Smooth muscle cell (in vitro differentiated cells): ENCODE data around the gene FGFRL1. TPM values are rescaled to one million over a fixed set of nuclear protein-coding genes. Genes with fewer than 3 reads are reported as not detected.

ENCODE experiments used
- DNase-seq: peaks from one replicate; lab custom pipeline; 2025; ENCODE audit not compliant: unreplicated experiment; lab: John Stamatoyannopoulos, UW
- H2AFZ ChIP-seq: fragments of 200-600 bp; sonication (generic); 2 replicates; pipeline ENCODE4 v1.6.0; 2016; ENCODE audit warnings: antibody characterized with exemption, low read depth, mild to moderate bottlenecking
- H3F3A ChIP-seq: fragments of 200-600 bp; sonication (generic); 2 replicates; pipeline ENCODE4 v1.6.0; 2017; ENCODE audit warnings: antibody characterized with exemption, low read depth
- H3K27ac ChIP-seq: fragments of 200-600 bp; sonication (generic); 2 replicates; pipeline ENCODE4 v1.5.1; 2016; ENCODE audit warnings: low read depth, mild to moderate bottlenecking
- H3K27me3 ChIP-seq: fragments of 200-600 bp; sonication (generic); 2 replicates; pipeline ENCODE4 v1.6.1; 2016; ENCODE audit warnings: low read depth, mild to moderate bottlenecking
- H3K36me3 ChIP-seq: fragments of 200-600 bp; sonication (generic); 2 replicates; pipeline ENCODE4 v1.5.1; 2016; ENCODE audit warnings: low read depth
- H3K4me1 ChIP-seq: fragments of 200-600 bp; sonication (generic); 2 replicates; pipeline ENCODE4 v1.5.1; 2016; ENCODE audit warnings: low read depth
- H3K4me2 ChIP-seq: fragments of 200-600 bp; sonication (generic); 2 replicates; pipeline ENCODE4 v1.6.0; 2016; ENCODE audit warnings: mild to moderate bottlenecking
- H3K4me3 ChIP-seq: fragments of 200-600 bp; sonication (generic); 2 replicates; pipeline ENCODE4 v1.5.1; 2016; ENCODE audit warnings: mild to moderate bottlenecking
- H3K79me2 ChIP-seq: fragments of 200-600 bp; sonication (generic); 2 replicates; pipeline ENCODE4 v1.6.0; 2016; ENCODE audit warnings: low read depth, mild to moderate bottlenecking
- H3K9ac ChIP-seq: fragments of 200-600 bp; sonication (generic); 2 replicates; pipeline ENCODE4 v1.6.0; 2016; ENCODE audit warnings: low read depth
- H3K9me3 ChIP-seq: fragments of 200-600 bp; sonication (generic); replicated peaks from 2 replicates; pipeline ENCODE4 v1.5.1; 2016; ENCODE audit warnings: low read depth
- H4K20me1 ChIP-seq: fragments of 200-600 bp; sonication (generic); 2 replicates; pipeline ENCODE4 v1.6.0; 2016; ENCODE audit warnings: low read depth
- WGBS: methylation state at CpG from one replicate; pipeline ENCODE4 v1.1.7; 2016; ENCODE audit warnings: low lambda C conversion rate; 5-methylcytosine and 5-hydroxymethylcytosine counted together
- polyA plus RNA-seq: library from polyadenylated mRNA; unstranded; fragments of >200 nt; fragmentation: Nextera tagmentation; extraction: Ambion mirVana; gene quantifications from 2 replicates; pipeline ENCODE4 v1.2.1, GENCODE V29; 2016
- total RNA-seq: library from RNA; depleted of rRNA; stranded (reverse); fragments of >200 nt; gene quantifications from 2 replicates; pipeline ENCODE4 v1.2.3, GENCODE V29; 2014
- TF ChIP-seq, protein P1 (sequence below): fragments of 200-600 bp; sonication (generic); IDR thresholded peaks from 2 replicates; pipeline ENCODE4 v1.5.1; 2017; ENCODE audit warnings: borderline replicate concordance, mild to moderate bottlenecking, antibody characterized with exemption; ENCODE audit not compliant: insufficient read depth, poor library complexity, severe bottlenecking

Gene FGFRL1
- total and polyA plus RNA-seq, 2 experiments from 2014 or later: 16.1 to 30.7 TPM

DNA sequence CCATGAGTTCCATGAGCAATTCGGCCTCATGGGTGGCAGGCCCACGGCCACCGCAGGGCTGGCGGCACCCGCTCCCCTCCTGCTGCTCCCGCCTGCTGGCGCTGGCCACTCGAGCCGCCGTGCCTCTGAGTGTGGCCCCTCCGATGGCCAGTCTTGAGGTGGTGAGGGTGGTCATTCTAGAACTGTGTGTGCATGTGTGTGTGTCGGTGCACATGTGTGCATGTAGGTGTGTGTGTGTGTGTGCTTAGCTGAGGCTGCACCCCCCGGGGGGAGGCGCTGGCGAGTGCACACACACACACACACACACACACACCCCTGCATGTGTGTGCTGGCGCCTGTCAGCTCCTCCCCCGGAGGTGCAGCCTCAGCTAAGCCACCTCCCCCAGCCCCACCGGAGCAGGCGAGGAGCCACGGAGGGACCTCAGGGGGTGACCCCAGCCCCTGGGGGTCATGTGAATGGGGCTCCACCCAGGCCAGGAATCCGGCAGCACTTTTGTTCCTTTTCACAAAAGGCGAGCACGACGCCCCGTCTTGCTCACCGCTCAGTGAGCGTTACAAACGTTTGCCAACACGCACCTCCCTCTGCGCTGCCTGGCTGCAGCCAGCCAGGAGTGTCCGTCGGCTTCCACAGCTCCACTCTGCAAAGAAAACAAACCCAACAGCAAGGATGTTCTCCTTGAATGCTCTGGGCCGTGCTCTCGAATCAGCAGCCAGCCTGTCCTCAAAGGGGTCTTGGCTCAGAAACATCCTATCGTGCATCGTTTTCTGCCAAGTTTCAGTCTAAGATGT lies 29.9 kb downstream of the FGFRL1 start:
- H3K9ac ChIP-seq: no peak overlapping the region
- no peak for DNase-seq
- H3K9me3 ChIP-seq: no peaks in the 10 kb centered on the region
- H3K4me1 ChIP-seq: peaks cover 26% of the 10 kb centered on the region
- 82% methylated on average over 31 of the region's 36 CpGs for WGBS
- no peak overlapping the region for H3K4me3 ChIP-seq
- H3K4me2 ChIP-seq: no peak overlapping the region
- no peaks in the 10 kb centered on the region for H3K79me2 ChIP-seq
- H2AFZ ChIP-seq: no peak overlapping the region
- H3K27ac ChIP-seq: no peak overlapping the region
- no peaks in the 10 kb centered on the region for H4K20me1 ChIP-seq
- TF ChIP-seq, protein P1, sequence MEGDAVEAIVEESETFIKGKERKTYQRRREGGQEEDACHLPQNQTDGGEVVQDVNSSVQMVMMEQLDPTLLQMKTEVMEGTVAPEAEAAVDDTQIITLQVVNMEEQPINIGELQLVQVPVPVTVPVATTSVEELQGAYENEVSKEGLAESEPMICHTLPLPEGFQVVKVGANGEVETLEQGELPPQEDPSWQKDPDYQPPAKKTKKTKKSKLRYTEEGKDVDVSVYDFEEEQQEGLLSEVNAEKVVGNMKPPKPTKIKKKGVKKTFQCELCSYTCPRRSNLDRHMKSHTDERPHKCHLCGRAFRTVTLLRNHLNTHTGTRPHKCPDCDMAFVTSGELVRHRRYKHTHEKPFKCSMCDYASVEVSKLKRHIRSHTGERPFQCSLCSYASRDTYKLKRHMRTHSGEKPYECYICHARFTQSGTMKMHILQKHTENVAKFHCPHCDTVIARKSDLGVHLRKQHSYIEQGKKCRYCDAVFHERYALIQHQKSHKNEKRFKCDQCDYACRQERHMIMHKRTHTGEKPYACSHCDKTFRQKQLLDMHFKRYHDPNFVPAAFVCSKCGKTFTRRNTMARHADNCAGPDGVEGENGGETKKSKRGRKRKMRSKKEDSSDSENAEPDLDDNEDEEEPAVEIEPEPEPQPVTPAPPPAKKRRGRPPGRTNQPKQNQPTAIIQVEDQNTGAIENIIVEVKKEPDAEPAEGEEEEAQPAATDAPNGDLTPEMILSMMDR: no peak
- no peaks in the 10 kb centered on the region for H3F3A ChIP-seq
- no peaks in the 10 kb centered on the region for H3K27me3 ChIP-seq
- no peaks in the 10 kb centered on the region for H3K36me3 ChIP-seq

DNA sequence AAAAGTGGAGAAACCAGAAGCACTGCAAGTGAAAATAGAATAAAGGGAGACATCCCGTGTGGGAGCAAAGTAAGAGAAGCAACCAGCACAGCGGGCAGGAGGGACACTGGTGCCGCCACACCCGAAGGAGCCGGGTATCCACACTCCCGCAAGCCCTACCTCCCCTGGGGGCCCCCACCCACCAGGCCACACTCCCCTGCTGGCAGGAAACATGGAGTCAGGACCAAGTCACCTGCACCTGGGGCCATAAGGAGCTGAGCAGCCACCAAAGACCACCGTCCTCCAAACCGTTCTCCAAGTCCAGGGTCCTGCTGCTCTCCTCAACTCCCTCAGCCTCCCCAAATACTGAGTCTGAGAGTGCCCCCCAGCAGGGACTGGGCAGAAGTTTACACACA lies 30.5 kb downstream of the FGFRL1 start:
- Histone ChIP-seq H2AFZ (no peak overlapping the region), H3K4me1 (peaks cover 24% of the 10 kb centered on the region), H3K27ac (no peak overlapping the region)

DNA sequence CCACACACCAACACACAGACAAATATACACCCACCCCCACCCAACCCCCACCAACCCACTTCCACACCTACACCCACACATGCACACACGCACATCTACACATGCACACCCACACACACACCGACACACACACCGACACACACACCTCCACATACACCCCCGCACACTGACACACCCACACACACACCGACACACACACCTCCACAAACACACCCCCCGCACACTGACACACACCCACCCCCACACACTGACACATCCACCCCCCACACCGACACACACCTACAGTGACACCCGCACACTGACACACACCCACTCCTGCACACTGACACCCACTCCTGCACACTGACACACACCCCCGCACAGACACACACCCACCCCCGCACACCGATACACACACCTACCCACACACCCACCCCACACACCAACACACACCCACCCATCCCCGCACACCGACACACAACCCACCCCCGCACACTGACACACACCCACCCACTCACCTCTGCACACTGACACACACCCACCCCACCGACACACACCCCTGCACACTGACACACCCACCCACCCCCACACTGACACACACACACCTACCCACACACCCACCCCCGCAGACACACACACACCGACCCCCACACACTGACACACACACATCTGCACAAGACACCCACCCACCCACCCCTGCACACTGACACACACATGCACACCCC lies 31.1 kb downstream of the FGFRL1 start:
- TF ChIP-seq, protein P1: no peak
- H3K4me2 ChIP-seq: no peak overlapping the region
- WGBS: no CpG with 5 or more reads among the region's 17 CpGs
- no peaks in the 10 kb centered on the region for H3K79me2 ChIP-seq
- no peak overlapping the region for H3K4me3 ChIP-seq
- no peaks in the 10 kb centered on the region for H3K9me3 ChIP-seq
- H4K20me1 ChIP-seq: no peaks in the 10 kb centered on the region
- no peak overlapping the region for H3K9ac ChIP-seq
- H3K36me3 ChIP-seq: no peaks in the 10 kb centered on the region
- no peak overlapping the region for H2AFZ ChIP-seq
- H3F3A ChIP-seq: no peaks in the 10 kb centered on the region
- no peak overlapping the region for H3K27ac ChIP-seq
- H3K4me1 ChIP-seq: peaks cover 21% of the 10 kb centered on the region
- no peak for DNase-seq
- H3K27me3 ChIP-seq: no peaks in the 10 kb centered on the region

More for the DNA sequence above, 30.5 kb downstream of the FGFRL1 start:
- H3K36me3 ChIP-seq: no peaks in the 10 kb centered on the region
- H3K27me3 ChIP-seq: no peaks in the 10 kb centered on the region
- 93% methylated on average over 8 of the region's 8 CpGs for WGBS
- no peaks in the 10 kb centered on the region for H3K9me3 ChIP-seq
- no peaks in the 10 kb centered on the region for H3F3A ChIP-seq
- TF ChIP-seq, protein P1: no peak
- H4K20me1 ChIP-seq: no peaks in the 10 kb centered on the region
- no peak for DNase-seq
- H3K4me3 ChIP-seq: no peak overlapping the region
- no peaks in the 10 kb centered on the region for H3K79me2 ChIP-seq
- H3K9ac ChIP-seq: no peak overlapping the region
- H3K4me2 ChIP-seq: no peak overlapping the region
